ENCODE data around the gene FAF2. TPM values are rescaled to one million over a fixed set of nuclear protein-coding genes. Genes with fewer than 3 reads are reported as not detected.

FAF2 gene
- total and polyA plus RNA-seq, 11 donors, result 6.6 to 20.8 (median 13.6) TPM

- TF ChIP-seq CTCF (IDR thresholded peaks at IDR 0.05) (no peak), POLR2A (IDR thresholded peaks at IDR 0.05) (no peak)
- ATAC-seq (no peak), DNase-seq (no peak)
- H3K27ac ChIP-seq, result peak overlapping the region; percentile 26 to 98 (median 84)
- peaks cover 0 to 57% (median 29%) of the 10 kb centered on the region in 12 donors for H3K4me1 ChIP-seq
- H3K27me3 ChIP-seq, result no peaks in the 10 kb centered on the region
- H3K36me3 ChIP-seq, result no peaks in the 10 kb centered on the region
- no peaks in the 10 kb centered on the region for H3K9me3 ChIP-seq
- 57 to 86% (median 70%) methylated on average over 12 to 16 of the region's 16 CpGs for WGBS, 4 donors
- peak overlapping the region; percentile 56 to 82 (median 74) for H3K4me3 ChIP-seq
- intact Hi-C loops (cut with DNase I), result loop anchor here in 7 of 10 donors (2.0 to 10.0 kb wide), 5 partner anchors 95 to 127 kb away; partner anchors contain the start of genes CLTB (in 4 of the 7) and FAF2 (in 3 of the 7)
These were observed 94.0 kb downstream of the FAF2 start for GRCh38 chr5:176542135-176542595.

- Histone ChIP-seq H3K36me3 (no peaks in the 10 kb centered on the region), H3K27ac (peak overlapping the region; percentile 66 to 98 (median 91)), H3K4me3 (peak overlapping the region; percentile 56 to 82 (median 74)), H3K4me1 (peaks cover 0 to 57% (median 29%) of the 10 kb centered on the region in 12 donors), H3K27me3 (no peaks in the 10 kb centered on the region), H3K9me3 (no peaks in the 10 kb centered on the region)
- DNase-seq (no peak), ATAC-seq (peak in 2 of 4 donors; percentile 33 to 39)
- TF ChIP-seq POLR2A (IDR thresholded peaks at IDR 0.05), result no peak
- peak in 5 of 12 donors; percentile 12 to 36 (median 15) for TF ChIP-seq CTCF (IDR thresholded peaks at IDR 0.05)
- WGBS, 4 donors, result 1 to 4% (median 2%) methylated on average over 26 to 110 of the region's 110 CpGs
- intact Hi-C loops (cut with DNase I), result loop anchor here in 7 of 10 donors (2.0 to 10.0 kb wide), 5 partner anchors 96 to 128 kb away; partner anchors contain the start of genes CLTB (in 4 of the 7) and FAF2 (in 3 of the 7)
These were observed 94.6 kb downstream of the FAF2 start for GRCh38 chr5:176542596-176543427.

GRCh38 chr5:176543428-176544182, 95.4 kb downstream of the FAF2 start:
- DNase-seq (peak; percentile 78 to 89 (median 81)), ATAC-seq (peak; percentile 84 to 89 (median 88))
- WGBS, 4 donors, result 0 to 1% (median 1%) methylated on average over 33 to 63 of the region's 63 CpGs
- H3K27me3 ChIP-seq, result no peaks in the 10 kb centered on the region
- H3K9me3 ChIP-seq, result no peaks in the 10 kb centered on the region
- intact Hi-C loops (cut with DNase I), result loop anchor here in 7 of 10 donors (2.0 to 10.0 kb wide), 5 partner anchors 96 to 129 kb away; partner anchors contain the start of genes CLTB (in 4 of the 7) and FAF2 (in 3 of the 7)
- peak overlapping the region; percentile 41 to 82 (median 74) for H3K4me3 ChIP-seq
- TF ChIP-seq CTCF (IDR thresholded peaks at IDR 0.05) (no peak), POLR2A (IDR thresholded peaks at IDR 0.05) (peak; percentile 28 to 66)
- peak overlapping the region; percentile 66 to 98 (median 90) for H3K27ac ChIP-seq
- H3K4me1 ChIP-seq, result peaks cover 0 to 50% (median 22%) of the 10 kb centered on the region in 12 donors
- no peaks in the 10 kb centered on the region for H3K36me3 ChIP-seq
